Kidney tubule cell (primary cell): Measurements from ENCODE around the gene CDK14.
A peak's percentile ranks its signal among the peaks of the same experiment; 100 is the strongest.

Source experiments
- DNase-seq: peaks from one replicate; pipeline ENCODE4 v3.0.0-alpha.2; 2018; ENCODE audit warnings: low spot score

The CDK14 gene

DNA sequence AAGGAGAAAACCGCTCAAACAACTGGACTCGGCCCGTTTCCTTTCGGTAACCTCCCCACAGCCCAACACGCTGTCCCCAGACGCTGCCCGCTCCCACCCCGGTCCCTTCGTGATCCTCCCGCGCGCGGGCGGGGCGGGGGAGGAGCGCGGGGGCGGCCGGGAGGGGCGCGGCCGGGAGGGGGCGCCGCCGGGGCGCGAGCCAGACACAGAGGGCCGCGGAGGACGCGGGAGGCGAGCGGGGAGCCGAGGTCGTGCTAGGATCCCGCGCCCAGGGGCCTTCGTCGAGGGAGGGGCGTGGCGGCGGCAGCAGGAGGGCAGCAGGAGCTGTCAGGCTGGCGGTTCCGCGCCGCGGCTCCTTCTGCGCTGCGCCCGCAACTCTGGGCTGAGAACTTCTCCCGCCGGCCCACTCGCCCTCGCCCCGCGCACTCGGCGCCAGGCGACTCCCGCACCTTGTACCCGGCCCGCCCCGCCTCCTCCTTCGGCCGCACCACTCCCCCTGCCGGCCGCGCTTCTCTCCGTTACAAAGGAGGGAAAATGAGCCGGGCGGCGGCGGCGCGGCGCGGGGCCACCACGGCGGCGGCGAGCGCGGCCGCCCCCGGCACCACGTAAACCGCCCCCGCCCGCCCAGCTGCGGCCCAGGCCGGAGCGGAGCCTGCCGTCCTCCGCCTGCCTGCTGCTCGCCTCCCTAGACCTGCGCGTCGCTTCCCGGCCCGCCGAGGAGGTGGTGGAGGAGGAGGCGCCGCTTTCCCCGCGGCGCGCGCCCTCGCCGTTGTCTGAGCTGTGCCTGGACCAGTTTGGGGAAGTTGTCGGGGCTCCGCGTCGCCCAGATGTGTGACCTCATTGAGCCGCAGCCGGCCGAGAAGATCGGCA lies at the start of gene CDK14:
CDK14 (plus strand) TSS at position 521 of the 870 bp plus-strand sequence; CDS start at position 828, 307 bp downstream.
- DNase-seq, result peak; percentile 78

DNA sequence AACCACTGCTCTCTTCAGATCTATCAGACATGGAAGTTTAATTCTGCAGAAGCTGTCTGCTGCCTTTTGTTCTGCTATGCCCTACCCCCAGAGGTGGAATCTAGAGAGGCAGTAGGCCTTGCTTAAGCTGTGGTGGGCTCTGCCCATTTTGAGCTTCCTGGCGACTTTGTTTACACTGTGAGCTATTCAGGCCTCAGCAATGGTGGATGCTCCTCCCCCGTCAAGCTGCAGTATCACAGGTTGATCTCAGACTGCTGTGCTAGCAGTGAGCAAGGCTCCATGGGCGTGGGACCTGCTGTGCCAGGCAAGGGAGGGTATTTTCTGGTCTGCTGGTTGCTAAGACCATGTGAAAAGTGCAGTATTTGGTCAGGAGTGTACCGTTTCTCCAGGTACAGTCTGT lies 45.1 kb upstream of the CDK14 start:
- peak; percentile 27 for DNase-seq

DNA sequence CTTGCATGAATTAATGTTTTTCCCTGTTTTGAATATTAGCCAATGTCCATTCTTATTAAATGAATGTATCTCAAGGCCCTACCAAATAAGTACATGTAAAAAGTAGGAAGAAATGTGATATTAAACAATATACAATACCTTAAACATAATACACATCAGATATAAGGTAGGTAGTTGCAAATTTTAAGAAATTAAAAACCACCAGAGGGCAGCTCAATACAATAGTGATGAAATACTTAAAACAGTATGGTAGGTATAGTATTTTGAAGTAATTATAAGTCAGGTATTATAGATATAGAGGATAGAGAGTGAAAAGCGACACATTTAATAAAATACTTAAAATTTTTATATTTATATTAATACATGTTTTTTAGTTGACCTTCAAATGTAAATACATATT lies 43.6 kb upstream of the CDK14 start:
- DNase-seq, result peak; percentile 30

DNA sequence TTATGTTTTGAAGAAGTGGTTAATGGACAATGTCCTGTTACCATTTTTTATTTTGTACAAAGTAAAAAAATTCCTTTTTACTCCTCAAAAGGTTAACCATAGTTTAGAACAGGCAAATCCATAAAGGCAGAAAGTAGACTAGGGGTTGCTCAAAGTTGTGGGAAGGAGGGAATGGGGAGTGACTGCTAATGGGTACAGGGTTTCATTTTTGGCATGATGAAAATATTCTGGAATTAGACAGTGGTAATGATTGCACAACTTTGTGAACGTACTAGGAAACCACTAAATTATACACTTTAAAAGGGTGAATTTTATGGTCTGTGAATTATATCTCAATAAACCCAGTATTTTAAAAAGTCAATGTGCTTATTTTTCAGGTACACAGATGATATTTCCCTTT lies 35.4 kb upstream of the CDK14 start:
- no peak for DNase-seq

DNA sequence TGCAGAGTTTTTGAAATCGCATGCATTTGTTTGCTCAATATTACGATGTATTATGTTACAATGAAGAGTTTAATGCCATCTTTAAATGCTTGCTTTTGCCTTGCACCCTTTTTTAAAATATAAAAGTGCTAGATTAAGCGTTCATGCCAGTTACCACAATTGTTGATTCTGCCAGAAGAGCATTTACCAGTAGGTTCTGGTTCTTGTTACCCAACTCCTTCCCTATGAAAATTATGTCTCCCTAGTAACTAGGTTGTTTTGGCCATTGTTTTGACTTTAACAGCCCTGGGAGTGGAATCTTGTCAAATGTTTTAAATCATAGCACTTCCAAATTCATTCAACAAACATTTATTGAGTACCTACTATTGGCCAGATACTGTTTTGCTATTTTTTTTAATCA lies 32.8 kb upstream of the CDK14 start:
- no peak for DNase-seq

DNA sequence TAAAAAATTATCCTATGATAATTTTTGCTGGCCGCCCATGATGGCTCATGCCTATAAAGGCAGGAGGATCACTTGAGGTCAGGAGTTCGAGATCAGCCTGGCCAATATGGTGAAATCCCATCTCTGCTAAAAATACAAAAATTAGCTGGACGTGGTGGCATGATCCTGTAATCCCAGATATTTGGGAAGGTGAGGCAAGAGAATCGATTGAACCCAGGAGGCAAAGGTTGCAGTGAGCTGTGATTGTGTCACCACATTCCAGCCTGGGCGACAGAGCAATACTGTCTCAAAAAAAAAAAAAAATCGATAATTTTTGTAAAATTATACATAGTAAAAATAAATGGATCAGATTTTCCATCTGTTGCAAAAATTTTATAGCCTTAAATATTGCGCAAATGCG lies 31.7 kb upstream of the CDK14 start:
- no peak for DNase-seq

DNA sequence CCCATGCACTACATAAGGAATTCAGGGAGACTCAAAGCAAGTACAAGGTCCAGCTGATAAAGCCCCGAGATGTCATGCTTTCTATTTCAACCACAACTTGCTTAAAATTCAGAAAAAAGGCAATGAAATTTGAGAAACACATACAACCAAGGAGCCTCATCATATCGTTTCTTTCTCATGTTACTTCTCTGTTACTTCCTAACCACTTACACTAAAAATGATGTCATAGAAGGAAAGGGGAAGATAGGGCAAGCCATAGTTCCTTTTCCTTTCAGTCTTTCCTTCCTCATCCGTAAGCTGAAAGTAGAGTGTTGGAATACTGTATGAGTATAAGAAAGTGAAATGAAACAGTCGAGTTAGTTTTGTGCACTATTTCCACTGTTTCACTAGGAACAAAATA lies 27.9 kb upstream of the CDK14 start:
- no peak for DNase-seq

DNA sequence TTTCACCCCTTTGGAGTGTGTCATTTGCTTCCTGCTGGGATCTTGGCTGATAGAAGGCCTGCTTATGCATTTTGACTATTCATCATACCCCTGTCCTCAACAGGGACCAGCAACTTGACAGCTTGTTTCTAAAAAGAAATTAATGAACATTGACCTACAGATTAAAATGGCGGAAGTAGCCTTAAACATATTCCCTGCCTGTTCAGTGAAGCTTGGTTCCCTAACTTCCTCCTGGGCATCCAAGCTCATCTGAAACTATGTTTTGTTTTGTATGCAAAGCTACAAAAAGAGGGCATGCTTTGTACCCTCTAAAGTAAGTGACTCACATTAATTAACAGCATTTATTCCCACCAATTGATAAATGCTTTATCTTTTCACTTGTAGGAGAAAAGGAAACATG lies 26.8 kb upstream of the CDK14 start:
- DNase-seq, result no peak

DNA sequence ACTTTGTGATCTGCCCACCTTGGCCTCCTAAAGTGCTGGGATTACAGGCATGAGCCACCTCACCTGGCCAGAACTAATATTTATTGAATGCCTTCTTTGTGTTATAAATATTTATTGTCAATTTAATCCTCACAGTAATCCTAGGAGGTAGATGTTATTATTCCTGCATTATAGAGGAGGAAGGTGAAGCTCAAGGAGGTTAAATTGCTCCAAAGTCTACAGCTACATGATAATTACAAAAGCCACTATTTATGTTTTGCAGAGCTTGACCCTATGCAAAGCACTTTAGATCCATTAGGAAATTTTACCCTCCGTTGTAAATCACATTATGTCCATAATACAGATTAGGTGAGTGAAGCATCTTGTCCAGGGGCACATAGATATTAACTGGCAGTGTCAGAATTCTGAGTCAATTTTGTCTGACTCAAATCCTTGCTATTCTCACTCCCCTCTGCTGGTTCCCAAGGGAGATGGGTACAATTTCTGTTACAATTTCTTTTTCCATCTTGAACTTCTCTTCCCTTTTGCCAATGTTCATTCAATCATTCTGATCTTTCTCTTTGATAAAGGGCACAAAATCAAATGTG lies 25.7 kb upstream of the CDK14 start:
- DNase-seq, result peak; percentile 46

DNA sequence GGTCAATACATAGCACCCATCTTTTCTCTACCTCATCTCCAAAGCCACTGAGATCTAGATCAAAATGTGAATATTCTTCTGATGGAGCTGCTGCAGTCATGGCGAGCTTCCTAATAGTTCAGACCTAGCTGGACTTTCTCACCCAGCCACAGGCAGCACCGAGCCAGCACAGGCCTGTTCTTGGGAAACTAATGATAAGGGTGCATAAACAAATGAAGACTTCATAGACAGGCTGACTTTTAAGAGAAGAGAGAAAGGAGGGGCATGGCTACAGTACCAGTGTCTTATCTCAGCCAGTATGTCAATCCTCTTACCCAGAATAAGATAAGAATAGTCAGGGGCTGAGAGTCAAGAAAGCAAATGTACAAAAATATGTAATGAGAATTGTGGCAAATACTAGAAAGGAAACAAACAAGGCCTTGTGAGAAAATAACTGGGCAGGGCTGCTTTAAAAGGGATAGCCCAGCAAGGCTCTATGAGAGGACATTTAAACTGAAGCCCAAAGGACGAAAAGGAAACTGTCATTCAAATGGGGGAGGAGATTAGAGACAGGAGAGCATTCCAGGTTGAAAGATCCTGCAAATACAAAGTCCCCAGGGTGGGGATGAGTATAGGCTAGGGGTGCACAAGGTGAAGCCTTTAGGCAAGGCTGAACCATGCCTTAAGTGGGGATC lies 21.8 kb upstream of the CDK14 start:
- DNase-seq, result no peak

DNA sequence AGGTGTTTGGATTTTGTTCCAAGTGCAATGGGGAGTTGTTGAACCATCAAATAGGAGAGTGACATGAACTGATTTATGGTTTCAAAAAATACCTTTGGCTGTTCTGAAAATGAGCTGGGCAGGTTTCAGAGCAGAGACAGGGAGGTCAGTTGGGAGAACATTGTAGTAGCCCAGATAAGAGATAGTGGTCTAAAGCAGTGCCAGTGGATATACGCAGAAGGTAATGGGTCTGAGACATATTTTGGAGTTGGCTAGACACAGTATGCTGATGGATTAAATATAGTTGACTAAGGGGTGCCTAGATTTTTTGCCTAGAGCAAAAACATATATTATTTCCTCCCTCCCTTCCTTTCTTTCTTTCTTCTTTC lies 21.3 kb upstream of the CDK14 start:
- DNase-seq, result no peak

DNA sequence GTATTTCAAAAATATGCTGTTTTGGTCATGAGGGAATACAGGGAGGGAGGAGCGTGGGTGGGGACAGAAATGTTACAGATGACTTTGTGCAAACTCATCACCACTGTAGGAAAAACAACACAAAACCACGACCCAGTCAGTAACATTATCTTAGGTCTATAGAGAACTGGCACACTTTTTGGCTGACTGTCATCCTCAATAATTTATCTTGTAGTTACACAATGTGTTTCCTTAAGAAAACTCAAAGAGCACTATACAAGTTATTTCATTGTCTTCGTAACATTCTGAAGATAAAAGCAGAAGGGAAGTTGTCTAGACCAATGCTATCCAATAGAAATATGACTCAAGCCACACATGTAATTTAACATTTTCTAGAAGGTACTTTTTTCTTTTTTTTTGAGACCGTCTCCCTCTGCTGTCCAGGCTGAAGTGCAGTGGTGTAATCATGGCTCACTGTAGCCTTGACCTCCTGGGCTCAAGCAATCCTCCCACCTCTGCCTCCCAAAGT lies 16.9 kb upstream of the CDK14 start:
- DNase-seq, result peak; percentile 91

DNA sequence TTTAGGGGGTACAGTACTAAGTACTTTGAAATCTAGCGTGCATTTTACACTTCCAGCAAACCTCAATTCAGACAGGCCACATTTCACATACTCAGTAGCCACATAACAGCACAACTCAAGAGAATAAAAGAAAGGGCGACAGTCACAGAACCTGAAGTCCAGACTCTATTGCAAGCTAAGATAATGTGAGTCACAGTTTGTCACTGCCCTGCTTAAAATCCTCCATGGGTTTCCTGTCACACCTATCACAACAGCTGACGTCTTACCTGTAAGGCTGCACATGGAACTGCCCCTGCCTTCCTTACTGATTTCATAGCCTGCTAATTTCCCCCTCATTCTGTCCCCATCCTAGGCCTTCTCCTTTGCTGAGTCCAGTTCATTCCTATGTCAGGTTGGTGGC lies 16.1 kb upstream of the CDK14 start:
- DNase-seq, result peak; percentile 81

DNA sequence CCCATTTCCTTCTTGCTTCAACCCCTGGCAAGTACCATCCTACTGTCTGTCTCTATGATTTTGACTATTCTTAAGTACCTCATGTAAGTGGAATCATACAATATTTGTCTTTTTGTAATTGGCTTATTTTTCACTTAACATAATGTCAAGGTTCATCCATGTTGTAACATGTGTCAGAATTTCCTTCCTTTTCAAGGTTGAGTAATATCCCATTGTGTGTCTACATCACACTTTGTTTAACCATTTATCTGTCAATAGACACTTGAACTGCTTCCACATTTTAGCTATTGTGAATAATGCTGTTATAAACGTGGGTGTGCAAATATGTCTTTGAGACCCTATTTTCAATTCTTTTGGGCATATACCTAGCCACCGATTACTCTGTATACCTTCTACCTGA lies 14.0 kb upstream of the CDK14 start:
- no peak for DNase-seq

DNA sequence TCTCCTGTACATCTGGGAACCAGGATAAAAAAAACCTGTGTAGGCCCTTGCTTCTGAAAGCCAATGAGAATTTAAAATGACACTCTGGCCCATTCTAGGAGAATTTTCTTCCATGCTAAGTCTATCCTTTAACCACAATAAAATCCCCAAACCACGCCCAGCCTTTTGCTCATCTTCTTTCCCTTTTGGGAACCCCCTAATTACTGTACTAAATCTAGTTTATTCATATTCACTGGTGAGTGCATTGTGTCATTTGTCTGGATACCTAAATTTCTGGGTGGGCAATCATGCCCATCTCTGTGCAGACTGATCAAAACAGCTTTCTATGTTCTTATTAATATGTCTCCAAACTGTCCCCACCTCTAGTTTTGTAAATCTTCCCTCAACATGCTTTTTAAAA lies 11.7 kb upstream of the CDK14 start:
- DNase-seq, result peak; percentile 30

DNA sequence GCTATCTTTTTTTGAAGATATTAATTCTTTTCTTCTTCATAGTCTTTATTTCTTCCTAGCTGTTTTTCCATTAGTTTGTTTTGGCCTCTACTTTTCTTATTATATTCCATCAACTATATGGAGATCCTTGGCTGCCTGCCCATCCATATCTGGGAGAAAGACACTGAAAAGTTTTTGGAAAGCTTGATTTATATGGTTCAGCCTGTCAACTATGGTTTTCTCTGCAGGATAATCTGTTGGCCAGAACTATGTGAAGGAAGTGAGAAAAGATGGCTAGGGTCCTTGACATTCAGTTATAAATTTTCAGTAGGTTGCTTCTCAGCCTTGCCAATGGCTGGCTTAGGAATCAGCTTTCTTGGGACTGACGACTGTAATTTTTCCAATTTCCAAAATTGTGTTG lies 10.0 kb upstream of the CDK14 start:
- no peak for DNase-seq

DNA sequence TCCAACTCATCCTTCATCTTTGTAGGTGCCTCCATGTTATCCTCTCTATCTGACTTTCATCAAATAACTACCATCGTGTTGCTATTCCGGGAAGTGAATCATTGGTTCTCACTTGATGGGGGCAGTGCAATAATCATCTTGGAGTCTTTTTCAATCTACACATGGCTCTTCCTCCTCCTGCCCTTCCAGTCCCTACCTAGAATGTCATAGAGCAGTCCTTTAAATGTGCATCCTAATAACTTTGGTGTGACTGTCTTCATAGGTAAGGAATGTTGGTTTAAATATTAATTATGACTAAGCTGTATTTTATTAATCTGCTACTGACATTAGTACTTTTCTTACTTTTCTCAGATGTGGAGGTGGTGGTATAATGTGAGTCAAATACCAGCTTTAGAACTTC lies 8.4 kb upstream of the CDK14 start:
- peak; percentile 97 for DNase-seq

DNA sequence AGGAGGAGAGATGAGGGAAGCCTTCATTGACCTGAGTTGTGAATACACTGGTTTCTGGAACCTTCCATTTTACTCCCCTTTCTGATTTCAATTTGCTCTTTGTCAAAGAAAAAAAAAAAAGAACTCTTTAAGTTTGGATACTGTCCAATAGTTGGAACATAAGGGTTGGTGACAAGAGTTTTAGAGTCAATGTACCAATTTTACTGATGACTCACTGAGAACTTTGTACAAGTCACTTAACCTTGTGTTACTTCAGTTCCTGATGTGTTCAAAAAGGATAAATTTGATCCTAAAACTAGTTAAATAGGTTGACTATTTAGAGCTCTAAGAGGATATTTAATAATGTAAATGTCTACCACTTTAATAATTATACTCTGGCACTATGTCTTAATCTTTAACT lies 4.1 kb upstream of the CDK14 start:
- DNase-seq, result peak; percentile 21

DNA sequence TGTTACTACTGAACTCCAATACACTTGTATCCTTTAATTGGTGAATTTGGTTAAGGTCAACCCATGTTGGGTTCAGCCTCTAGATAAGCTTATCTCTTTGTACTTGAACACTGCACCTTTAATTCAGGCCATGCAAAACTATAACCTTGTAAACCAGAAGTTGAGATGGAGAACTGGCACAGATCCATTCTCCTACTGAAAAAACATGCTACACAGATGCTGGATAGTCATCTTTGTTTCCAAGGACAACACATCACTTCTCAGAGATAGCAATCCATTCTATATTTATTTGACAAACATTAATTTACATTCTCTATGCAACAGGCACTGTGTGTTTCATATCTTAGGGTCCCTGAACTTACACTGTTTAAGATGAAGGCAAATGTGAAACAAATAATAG lies 2.9 kb upstream of the CDK14 start:
- no peak for DNase-seq

DNA sequence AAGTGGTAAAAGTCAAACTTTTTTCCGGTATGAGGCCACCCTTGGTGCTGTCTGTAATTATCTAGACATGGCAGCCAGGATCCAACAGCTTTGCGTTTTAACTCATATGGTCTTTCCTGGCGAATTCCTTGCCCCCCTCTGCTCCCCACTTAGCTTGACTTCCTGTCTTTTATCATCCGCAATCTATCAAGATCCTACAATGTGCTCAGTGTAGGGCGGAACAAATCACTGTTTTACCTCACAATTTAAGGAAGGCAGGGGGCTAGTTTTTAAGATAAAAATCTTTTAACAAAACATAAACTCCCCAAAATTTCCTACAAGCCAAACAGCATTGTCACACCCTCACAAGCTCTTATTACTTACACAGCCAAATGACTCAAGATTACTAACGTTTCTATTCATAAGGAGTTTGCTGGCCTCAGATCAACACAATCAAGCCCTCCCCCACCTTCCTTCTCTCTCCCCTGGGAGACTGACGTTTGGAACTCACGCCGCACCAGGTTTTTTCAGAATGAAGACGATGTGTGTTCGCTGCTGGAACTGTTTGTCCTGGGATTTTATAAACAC lies 1.3 kb upstream of the CDK14 start:
- peak; percentile 89 for DNase-seq

DNA sequence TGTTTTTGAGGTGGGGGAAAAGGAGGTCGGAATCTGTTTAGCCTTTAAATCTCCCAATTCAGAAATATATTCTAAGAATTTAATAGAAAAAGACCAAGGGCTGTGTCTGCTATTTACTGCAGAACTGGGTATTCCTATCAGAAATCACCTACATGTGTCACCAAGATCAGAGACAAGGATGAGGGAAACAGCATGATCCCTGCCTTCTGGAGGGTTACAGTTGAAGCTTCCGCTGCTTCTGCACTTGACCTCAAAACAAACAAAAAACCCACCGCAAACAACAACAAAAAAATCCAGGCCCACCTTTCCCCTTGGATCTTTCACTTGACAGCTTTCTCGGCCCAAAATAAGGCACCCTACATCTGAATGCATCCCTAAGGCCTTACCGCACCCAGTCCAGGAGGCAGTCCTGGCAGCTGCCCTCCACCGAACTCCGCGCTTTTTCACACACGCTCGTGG lies 750 bp upstream of the CDK14 start:
- no peak for DNase-seq

DNA sequence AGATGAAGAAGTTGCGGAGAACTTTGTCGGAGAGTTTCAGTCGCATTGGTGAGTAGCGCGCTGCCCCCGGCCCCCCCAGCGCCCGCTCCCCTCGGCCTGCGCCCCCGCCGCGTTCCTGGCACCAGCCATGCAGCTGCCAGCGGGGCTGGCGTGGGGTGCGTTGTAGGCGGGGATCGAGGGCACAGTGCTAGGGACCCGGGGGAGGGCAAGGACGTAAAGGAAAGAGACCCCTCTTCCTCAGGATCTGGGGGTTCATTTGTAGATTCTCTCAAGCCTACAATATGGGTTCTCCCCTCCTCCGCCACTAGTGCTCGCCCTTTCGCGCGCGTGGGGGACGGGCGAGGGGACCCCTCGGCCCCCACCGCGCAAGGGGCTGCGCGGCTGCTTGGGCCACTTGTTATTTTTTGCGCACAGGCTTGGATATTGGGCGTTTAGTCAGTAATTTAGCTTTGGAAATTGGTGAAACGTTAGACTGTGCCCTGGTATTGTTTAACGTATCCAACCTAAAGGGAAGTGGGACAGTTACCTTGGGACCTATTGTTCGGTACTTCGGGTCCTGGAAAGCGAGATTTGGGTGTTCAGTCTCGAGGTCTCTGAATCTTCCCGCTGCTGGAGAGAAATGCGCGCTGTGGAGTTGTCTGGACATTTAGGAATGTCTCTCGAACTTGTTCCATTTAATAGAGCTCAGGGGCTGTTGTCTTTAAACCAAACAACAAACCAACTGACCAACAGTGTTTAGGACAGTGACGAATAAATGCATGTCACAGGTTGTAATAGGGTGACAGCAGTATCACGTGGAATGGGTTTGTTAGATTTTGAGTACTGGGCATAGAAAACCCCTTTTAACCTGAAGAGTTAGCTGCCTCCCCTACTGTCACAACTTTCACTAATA lies 796 bp downstream of the CDK14 start:
- DNase-seq, result peak; percentile 49
